ENCODE data around the gene NXPH2.
"Not testable (repeated sequence)": the region's sequence is repeated elsewhere in the genome, so short reads cannot be mapped to it uniquely, and the experiment has no call there.

NXPH2 gene

GRCh38 chr2:138649571-138649970 is 130.6 kb downstream of the NXPH2 start:
- TF ChIP-seq CTCF (conservative IDR thresholded peaks at IDR 0.05; ENCODE audit: low read depth, low read length), result no peak
- DNase-seq (ENCODE audit: low read depth), result no peak
- no peak overlapping the region for H3K4me3 ChIP-seq (ENCODE audit: low read length)

- H3K4me3 ChIP-seq (ENCODE audit: low read length), result no peak overlapping the region
- no peak for TF ChIP-seq CTCF (conservative IDR thresholded peaks at IDR 0.05; ENCODE audit: low read depth, low read length)
- DNase-seq (ENCODE audit: low read depth), result no peak
Observed at GRCh38 chr2:138648606-138649005, 131.6 kb downstream of the NXPH2 start.

- not testable (repeated sequence) for DNase-seq (ENCODE audit: low read depth); H3K4me3 ChIP-seq (ENCODE audit: low read length)
Observed at GRCh38 chr2:138644776-138645175, 135.4 kb downstream of the NXPH2 start.

GRCh38 chr2:138640921-138641676 is 139.1 kb downstream of the NXPH2 start:
- H3K4me3 ChIP-seq (ENCODE audit: low read length), result no peak overlapping the region
- no peak for DNase-seq (ENCODE audit: low read depth)
- TF ChIP-seq CTCF (conservative IDR thresholded peaks at IDR 0.05; ENCODE audit: low read depth, low read length), result no peak

GRCh38 chr2:138637686-138638085 is 142.5 kb downstream of the NXPH2 start:
- TF ChIP-seq CTCF (conservative IDR thresholded peaks at IDR 0.05; ENCODE audit: low read depth, low read length), result no peak
- no peak overlapping the region for H3K4me3 ChIP-seq (ENCODE audit: low read length)
- DNase-seq (ENCODE audit: low read depth), result no peak

- H3K4me3 ChIP-seq (ENCODE audit: low read length), result no peak overlapping the region
- TF ChIP-seq CTCF (conservative IDR thresholded peaks at IDR 0.05; ENCODE audit: low read depth, low read length), result no peak
- no peak for DNase-seq (ENCODE audit: low read depth)
Observed at GRCh38 chr2:138637061-138637460, 143.1 kb downstream of the NXPH2 start.

GRCh38 chr2:138633049-138633448 is 147.1 kb downstream of the NXPH2 start:
- no peak for TF ChIP-seq CTCF (conservative IDR thresholded peaks at IDR 0.05; ENCODE audit: low read depth, low read length)
- H3K4me3 ChIP-seq (ENCODE audit: low read length), result no peak overlapping the region
- DNase-seq (ENCODE audit: low read depth), result no peak

All from retinal pigment epithelial cell (primary cell).